ENCODE data around the gene SYNGR3. TPM values are rescaled to one million over a fixed set of nuclear protein-coding genes. Genes with fewer than 3 reads are reported as not detected.

SYNGR3 gene
- total RNA-seq, 1 donor from 2014 or later, result 3.3 TPM

DNA sequence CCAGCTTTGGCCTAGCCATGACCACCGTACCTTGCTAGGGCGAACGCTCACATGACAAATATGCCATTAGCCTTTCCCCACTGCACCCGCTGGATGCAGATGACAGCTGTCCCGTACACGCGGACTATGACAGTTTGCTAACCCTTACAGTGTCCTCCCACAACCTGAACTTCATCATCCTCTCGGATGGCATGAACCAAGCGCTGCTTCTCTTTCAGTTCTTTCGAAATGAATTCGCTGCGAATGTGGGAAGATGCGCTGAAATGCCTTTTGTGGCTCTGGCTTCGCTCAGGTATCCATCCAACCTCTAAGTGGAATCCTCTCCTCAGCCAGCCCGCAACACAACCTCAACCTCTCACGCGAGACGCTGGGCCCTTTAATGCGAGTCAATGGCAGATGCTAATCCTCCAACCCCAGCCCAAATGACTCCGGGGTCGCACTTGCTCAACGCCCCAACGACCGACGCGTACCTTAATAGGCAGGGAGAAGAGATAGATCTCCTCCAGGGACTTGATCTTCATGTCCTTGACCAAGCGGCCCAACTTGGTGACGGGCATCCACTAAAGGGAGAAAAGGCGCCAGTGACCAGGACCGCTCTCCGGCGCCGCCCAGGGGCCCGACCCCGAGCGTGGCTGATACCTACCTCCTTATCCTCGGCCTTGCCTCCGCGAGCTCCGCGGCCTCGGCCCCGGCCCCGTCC is 25.8 kb upstream of the SYNGR3 start:
- TF ChIP-seq, protein P1, sequence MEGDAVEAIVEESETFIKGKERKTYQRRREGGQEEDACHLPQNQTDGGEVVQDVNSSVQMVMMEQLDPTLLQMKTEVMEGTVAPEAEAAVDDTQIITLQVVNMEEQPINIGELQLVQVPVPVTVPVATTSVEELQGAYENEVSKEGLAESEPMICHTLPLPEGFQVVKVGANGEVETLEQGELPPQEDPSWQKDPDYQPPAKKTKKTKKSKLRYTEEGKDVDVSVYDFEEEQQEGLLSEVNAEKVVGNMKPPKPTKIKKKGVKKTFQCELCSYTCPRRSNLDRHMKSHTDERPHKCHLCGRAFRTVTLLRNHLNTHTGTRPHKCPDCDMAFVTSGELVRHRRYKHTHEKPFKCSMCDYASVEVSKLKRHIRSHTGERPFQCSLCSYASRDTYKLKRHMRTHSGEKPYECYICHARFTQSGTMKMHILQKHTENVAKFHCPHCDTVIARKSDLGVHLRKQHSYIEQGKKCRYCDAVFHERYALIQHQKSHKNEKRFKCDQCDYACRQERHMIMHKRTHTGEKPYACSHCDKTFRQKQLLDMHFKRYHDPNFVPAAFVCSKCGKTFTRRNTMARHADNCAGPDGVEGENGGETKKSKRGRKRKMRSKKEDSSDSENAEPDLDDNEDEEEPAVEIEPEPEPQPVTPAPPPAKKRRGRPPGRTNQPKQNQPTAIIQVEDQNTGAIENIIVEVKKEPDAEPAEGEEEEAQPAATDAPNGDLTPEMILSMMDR (IDR thresholded peaks at IDR 0.05; ENCODE audit: unreplicated experiment), result peak; percentile 22
- Mint-ChIP-seq H3K4me3 (ENCODE audit: low read depth) (peak overlapping the region; percentile 88), H3K36me3 (ENCODE audit: insufficient read depth) (peaks cover 16% of the 10 kb centered on the region), H3K4me1 (ENCODE audit: low read depth) (peaks cover 30% of the 10 kb centered on the region), H3K27ac (peak overlapping the region; percentile 77), H3K9me3 (ENCODE audit: low read depth) (no peaks in the 10 kb centered on the region), H3K27me3 (no peaks in the 10 kb centered on the region)
- no peak for DNase-seq (ENCODE audit: low spot score, unreplicated experiment)

DNA sequence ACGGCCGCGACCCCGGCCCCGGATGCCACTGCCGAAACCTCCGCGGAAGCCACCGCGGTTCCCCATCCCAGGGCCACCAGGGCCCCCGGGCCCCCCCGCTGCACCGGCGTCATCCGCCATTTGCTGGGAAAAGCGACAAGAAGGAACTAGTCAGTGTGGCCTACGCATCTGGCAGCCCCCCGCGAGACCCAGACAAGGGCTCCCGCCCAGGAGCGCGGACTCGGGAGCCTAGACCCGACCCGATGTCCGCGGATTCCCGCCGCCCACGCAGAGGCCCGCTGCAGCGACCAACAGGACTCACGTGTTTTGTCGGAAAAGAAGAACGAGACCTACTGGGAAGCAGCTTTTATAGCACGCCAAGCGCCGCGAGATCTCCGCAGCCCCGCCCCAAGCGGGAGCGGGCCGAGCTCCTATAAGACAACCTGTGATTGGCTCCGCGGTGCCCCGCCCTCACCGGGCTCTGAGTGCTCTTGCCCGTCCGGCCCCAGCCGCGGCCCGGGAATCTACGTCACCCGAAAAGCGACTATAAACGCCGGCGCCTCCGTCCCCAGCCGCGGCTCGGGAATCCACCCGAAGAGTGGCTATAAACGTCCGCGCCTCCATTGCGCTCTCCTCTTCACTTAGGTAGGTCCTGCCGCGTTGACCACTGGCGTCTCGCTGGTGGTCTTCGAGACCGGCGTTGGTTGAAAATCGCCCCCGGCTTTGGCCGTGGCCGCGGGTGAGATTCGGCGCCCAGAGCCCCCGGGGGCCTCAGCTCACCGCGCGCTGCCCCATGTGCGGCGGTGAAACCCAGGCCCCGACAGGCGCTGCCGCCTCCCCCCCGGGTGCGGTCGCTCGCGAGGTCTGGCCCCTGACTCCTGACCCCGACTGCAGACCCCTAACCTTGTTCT is 25.0 kb upstream of the SYNGR3 start, which contains the start of gene RPS2:
RPS2 (minus strand) TSS at position 321 of the 890 bp plus-strand sequence; CDS start at position 120, 201 bp downstream.
- Mint-ChIP-seq H3K36me3 (ENCODE audit: insufficient read depth) (peaks cover 16% of the 10 kb centered on the region), H3K27me3 (no peaks in the 10 kb centered on the region)
- TF ChIP-seq, protein P1 (IDR thresholded peaks at IDR 0.05; ENCODE audit: unreplicated experiment), result no peak

DNA sequence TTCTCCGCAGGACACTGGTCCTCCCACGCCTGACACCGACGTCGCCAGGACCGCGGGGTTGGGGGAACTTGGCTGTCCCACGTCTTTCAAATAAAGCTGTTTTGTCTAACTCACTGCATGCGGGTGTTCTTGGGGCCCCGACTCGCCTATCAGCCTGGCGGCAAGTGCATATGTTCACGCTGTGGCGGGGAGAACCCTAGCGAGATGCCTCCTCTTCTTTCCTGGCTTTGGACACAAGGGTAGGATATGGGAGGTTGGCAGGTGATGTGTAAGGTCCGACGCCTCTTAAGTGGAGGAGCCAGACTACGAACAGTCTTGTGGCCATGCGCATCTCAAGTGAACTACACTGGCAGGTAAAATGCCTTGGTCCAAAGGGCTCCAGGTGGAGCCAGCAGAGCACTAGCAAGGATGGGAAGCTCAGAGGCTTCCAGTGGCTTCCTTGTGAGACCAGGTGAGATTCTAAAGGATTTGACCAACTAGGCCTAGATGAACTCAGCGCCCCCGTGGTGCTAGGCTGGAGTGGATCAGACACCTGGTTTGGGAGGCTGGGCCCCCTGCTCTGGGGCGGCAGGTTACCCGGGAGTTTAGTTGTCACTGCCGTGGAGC is 24.3 kb upstream of the SYNGR3 start:
- Mint-ChIP-seq H3K27ac (peak overlapping the region; percentile 97), H3K27me3 (no peaks in the 10 kb centered on the region), H3K4me3 (ENCODE audit: low read depth) (peak overlapping the region; percentile 88), H3K9me3 (ENCODE audit: low read depth) (no peaks in the 10 kb centered on the region), H3K4me1 (ENCODE audit: low read depth) (peaks cover 24% of the 10 kb centered on the region), H3K36me3 (ENCODE audit: insufficient read depth) (peaks cover 16% of the 10 kb centered on the region)
- DNase-seq (ENCODE audit: low spot score, unreplicated experiment), result no peak
- TF ChIP-seq, protein P1 (IDR thresholded peaks at IDR 0.05; ENCODE audit: unreplicated experiment), result no peak

More for the DNA sequence above, 25.0 kb upstream of the SYNGR3 start, which contains the start of gene RPS2:
- peaks cover 30% of the 10 kb centered on the region for H3K4me1 Mint-ChIP-seq (ENCODE audit: low read depth)
- peak; percentile 99 for DNase-seq (ENCODE audit: low spot score, unreplicated experiment)
- H3K27ac Mint-ChIP-seq, result peak within 1 kb of the TSS; percentile 97
- no peaks in the 10 kb centered on the region for H3K9me3 Mint-ChIP-seq (ENCODE audit: low read depth)
- peak within 1 kb of the TSS; percentile 88 for H3K4me3 Mint-ChIP-seq (ENCODE audit: low read depth)

DNA sequence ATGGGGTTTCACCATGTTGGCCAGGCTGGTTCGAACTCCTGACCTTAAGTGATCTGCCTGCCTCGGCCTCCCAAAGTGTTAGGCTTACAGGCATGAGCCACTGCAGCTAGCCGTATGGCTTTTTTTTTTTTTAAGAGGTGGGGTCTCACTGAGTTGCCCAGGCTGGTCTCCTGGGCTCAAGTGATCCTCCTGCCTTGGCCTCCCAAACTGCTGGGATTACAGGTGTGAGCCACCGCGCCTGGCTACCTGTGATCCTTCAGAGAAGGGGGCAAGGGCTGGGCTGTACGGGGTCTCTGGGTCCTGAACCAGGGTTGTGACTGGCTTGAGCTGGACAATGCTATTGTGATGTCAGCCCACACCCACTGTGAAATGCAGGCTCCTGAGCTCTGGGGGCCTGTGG is 23.3 kb upstream of the SYNGR3 start, which contains the start of gene RNF151:
RNF151 (plus strand) TSS at position 397 of the 400 bp plus-strand sequence. CDS start 26 bp downstream, outside the sequence.
- H3K27me3 Mint-ChIP-seq, result no peaks in the 10 kb centered on the region
- TF ChIP-seq, protein P1 (IDR thresholded peaks at IDR 0.05; ENCODE audit: unreplicated experiment), result no peak
- no peak for DNase-seq (ENCODE audit: low spot score, unreplicated experiment)
- H3K4me3 Mint-ChIP-seq (ENCODE audit: low read depth), result peak within 1 kb of the TSS; percentile 88
- no peaks in the 10 kb centered on the region for H3K9me3 Mint-ChIP-seq (ENCODE audit: low read depth)
- peaks cover 20% of the 10 kb centered on the region for H3K4me1 Mint-ChIP-seq (ENCODE audit: low read depth)
- peaks cover 12% of the 10 kb centered on the region for H3K36me3 Mint-ChIP-seq (ENCODE audit: insufficient read depth)
- peak within 1 kb of the TSS; percentile 97 for H3K27ac Mint-ChIP-seq

All from progenitor cell of endocrine pancreas (in vitro differentiated cells).